ENCODE results near the gene MCTP1.

The MCTP1 gene

DNA sequence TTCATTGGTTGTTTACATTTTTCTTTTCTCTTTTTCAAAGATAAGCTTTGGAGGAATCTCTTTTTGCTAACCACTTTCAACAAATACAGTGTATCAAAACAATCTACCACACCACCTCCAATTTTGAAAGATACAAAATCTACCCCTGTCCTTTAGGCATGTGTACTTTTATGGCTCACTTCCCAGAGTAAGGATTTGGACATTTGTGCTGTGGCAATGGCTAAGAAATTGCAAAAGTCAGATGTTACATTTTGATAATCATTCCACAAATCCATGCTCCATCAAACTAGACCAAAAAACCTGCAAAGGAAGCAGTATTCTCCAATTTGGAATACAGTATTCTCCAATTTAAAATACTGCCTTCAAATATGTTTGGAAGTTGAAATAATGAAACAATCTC, 204.9 kb downstream of the MCTP1 start:
- TF ChIP-seq, protein P1, sequence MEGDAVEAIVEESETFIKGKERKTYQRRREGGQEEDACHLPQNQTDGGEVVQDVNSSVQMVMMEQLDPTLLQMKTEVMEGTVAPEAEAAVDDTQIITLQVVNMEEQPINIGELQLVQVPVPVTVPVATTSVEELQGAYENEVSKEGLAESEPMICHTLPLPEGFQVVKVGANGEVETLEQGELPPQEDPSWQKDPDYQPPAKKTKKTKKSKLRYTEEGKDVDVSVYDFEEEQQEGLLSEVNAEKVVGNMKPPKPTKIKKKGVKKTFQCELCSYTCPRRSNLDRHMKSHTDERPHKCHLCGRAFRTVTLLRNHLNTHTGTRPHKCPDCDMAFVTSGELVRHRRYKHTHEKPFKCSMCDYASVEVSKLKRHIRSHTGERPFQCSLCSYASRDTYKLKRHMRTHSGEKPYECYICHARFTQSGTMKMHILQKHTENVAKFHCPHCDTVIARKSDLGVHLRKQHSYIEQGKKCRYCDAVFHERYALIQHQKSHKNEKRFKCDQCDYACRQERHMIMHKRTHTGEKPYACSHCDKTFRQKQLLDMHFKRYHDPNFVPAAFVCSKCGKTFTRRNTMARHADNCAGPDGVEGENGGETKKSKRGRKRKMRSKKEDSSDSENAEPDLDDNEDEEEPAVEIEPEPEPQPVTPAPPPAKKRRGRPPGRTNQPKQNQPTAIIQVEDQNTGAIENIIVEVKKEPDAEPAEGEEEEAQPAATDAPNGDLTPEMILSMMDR (IDR thresholded peaks at IDR 0.05; ENCODE audit: insufficient read depth, low read depth, low read length, missing control alignments) = no peak
- peak overlapping the region; percentile 43 for H3K4me3 ChIP-seq (ENCODE audit: low read depth, low read length)
- DNase-seq (ENCODE audit: low read depth) = no peak

DNA sequence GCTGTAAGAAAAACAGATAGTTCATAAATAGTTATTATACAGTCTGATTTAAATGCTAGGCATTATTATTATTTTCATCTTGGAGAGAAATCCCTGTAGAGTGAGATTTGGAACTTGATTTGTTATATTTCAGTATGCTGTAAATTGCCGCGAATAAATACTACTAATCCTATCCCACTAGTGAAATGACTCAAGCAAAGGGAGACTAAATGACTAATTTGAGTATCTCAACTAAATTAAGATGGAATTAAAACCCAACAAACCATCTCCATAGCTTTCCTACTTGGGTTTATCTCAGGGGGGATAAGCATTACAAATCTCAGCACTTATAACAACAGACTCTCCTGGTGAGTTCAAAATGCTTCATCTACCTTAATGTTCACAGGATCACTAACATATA, 206.0 kb downstream of the MCTP1 start:
- H3K4me3 ChIP-seq (ENCODE audit: low read depth, low read length) = peak overlapping the region; percentile 43
- no peak for DNase-seq (ENCODE audit: low read depth)
- TF ChIP-seq, protein P1 (IDR thresholded peaks at IDR 0.05; ENCODE audit: insufficient read depth, low read depth, low read length, missing control alignments) = no peak

DNA sequence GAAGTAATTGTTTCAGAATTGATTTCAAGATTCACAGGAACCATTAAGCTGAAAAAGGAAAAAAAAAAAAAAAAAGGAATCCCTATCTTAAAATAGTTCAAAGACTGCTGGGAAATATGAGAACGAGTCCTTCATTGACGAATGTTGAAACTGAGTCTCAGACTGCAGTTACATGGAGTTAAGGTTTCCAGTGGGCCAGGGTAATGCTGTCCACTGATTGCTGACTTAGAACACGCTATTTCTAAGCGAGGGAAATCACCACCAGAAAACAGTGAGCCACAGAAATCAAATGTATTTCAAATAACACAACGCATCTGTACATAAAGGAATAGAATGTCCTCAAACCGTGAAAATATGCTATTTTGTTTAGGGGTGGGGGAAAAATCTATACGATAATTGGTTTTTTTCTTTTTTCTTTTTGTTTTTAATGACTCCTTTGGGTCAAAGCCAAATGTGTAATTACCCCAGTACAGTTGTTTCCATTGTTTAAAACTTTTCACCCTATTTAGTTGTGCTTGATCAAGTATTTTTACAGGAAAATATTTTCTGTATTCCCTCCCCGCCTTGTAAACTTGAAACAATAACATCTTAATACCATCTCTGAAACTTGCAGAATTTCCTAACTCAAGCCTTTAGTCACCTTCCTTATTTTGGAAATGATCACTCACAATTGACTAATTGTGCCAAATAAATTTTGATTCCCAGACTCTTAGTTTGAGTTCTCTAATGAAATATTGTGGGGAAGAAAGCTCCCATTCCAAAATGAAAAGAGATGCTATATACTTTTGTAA, 208.3 kb downstream of the MCTP1 start:
- TF ChIP-seq, protein P1 (IDR thresholded peaks at IDR 0.05; ENCODE audit: insufficient read depth, low read depth, low read length, missing control alignments) = no peak
- no peak overlapping the region for H3K4me3 ChIP-seq (ENCODE audit: low read depth, low read length)
- peak; percentile 40 for DNase-seq (ENCODE audit: low read depth)

DNA sequence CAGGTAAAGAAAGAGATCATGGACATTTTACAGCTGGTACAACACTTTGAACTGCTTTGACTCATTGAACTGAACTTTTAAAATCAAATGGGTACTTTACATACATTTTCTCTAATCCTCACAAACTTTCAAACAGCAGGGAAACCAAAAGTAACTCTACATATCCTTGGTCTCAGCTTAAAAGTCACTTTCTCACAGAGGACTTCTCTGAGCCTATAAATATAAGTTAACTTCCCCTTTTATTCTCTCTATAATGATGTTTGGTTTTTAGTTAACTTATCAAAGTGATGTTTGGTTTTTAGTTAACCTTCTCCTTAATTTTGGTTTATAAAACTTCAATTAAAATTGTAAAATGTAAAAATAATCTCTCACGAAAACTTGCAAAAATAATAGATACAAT, 209.8 kb downstream of the MCTP1 start:
- TF ChIP-seq, protein P1 (IDR thresholded peaks at IDR 0.05; ENCODE audit: insufficient read depth, low read depth, low read length, missing control alignments) = no peak
- DNase-seq (ENCODE audit: low read depth) = peak; percentile 13
- H3K4me3 ChIP-seq (ENCODE audit: low read depth, low read length) = peak overlapping the region; percentile 17; the same call in 1 of the 2 replicates

DNA sequence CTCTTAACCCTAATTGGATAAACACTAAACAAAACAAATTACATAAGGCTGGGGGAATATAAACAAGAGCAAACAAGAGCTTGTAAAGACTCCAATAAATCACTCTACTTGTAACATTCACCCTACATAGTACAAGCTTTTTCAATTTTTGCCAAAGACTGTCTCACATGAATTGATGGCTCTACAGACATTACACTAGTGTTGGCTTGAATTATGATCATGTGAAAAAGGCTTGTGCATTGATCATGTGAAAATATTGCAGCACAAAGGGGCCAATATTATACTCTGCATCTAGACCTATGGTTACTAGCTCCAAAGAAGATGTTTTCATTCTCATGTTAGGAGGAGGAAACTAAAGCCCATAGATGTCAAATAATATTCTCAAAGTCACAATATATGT, 212.6 kb downstream of the MCTP1 start:
- TF ChIP-seq, protein P1 (IDR thresholded peaks at IDR 0.05; ENCODE audit: insufficient read depth, low read depth, low read length, missing control alignments) = no peak
- no peak overlapping the region for H3K4me3 ChIP-seq (ENCODE audit: low read depth, low read length)
- DNase-seq (ENCODE audit: low read depth) = no peak

DNA sequence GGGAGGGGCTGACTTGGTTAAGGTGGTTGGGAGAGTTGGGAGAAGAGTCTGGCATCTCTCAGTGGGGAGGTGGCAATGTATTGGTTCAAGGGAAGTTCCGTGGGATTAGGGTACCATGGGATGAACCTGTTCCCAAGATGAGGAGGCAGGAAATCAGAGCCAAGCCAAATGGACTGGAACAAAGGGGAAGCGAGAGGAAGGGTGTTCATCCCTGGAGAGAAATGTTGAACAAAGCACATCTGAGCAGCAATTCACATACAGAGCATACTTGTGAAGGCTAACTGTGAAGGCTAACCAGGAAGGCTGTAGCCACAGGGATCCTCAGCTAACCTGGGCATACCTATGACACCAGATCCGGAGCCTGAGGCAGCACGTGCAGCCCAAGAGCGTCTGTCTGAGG, 214.0 kb downstream of the MCTP1 start:
- TF ChIP-seq, protein P1 (IDR thresholded peaks at IDR 0.05; ENCODE audit: insufficient read depth, low read depth, low read length, missing control alignments) = no peak
- H3K4me3 ChIP-seq (ENCODE audit: low read depth, low read length) = no peak overlapping the region

DNA sequence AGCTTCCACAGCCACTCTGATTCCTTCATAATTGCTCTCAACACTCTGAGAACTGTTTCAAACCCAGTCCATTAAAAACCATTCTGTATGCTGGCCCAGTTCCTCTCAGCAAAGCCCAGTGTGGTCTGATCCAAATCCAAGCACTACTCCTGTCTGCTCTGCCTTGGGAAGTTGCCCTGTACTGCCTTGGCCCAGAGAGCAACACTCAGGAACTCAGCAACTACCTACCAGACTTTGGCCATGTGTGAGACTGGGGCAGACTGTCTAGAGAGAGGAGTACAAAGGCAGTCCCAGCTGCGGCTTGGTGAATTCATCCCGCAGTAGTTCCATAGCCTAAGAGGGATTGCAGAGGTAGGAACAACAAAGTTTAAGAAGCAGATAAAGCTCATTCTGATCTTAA, 214.4 kb downstream of the MCTP1 start:
- no peak for DNase-seq (ENCODE audit: low read depth)
- H3K4me3 ChIP-seq (ENCODE audit: low read depth, low read length) = no peak overlapping the region
- TF ChIP-seq, protein P1 (IDR thresholded peaks at IDR 0.05; ENCODE audit: insufficient read depth, low read depth, low read length, missing control alignments) = no peak

More for the DNA sequence above, 214.0 kb downstream of the MCTP1 start:
- no peak for DNase-seq (ENCODE audit: low read depth)
